Left ventricle myocardium superior (tissue), 1 donor: Measurements from ENCODE around the gene ELOVL6. TPM values are rescaled to one million over a fixed set of nuclear protein-coding genes. Genes with fewer than 3 reads are reported as not detected.

Experiments
- ATAC-seq: fragments of 200-7000 bp; cut with Tn5 transposase; one replicate; pipeline ENCODE4 v1.9.1; 2020; ENCODE audit warnings: mild to moderate bottlenecking, moderate library complexity
- DNase-seq: peaks from one replicate; pipeline ENCODE4 v3.0.0-alpha.2; 2020
- intact Hi-C: fragments of 100-400 bp; cut with micrococcal nuclease; formaldehyde crosslinking; loops from one replicate; pipeline ENCODE4 v1.11.0; 2022
- total RNA-seq: library from RNA; stranded (reverse); fragmentation: NEBNext Ultra II Directional; extraction: Animal tissue kit (Norgen Biotek cat#: 25700); gene quantifications from one replicate; pipeline ENCODE4 v1.2.1, GENCODE V29; 2021
- donor health status: DM: no; HTN: yes; CAD: no; lungs with severe emphysema.

ELOVL6 gene
- total RNA-seq, 1 donor from 2014 or later, result 1.0 TPM

DNA sequence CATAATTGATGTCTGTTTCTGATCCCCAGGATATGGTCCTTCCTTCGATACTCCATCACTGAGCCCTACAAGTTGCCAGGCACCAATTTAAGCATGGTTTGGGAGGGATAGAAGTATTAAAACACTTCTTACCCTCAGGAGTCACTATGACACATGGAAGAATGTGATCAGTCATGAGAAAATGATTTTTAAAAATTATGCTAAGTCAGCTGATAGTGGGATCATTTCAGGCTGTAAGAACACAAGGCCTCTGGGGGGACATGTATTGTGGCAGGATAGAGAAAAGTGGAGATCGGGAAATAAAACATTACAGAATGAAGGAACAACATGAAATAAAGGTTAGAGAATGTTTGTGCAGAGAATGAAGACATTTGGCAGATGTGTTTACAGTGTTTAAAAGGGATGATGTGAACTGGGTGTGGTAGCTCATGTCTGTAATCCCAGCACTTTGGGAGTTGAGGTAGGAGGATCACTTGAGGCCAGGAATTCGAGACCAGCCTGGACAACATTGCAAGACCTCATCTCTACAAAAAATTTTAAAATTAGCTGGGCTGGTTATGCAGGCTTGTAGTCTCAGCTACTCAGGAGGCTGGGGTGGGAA, 64.0 kb downstream of the ELOVL6 start:
- no peak for DNase-seq
- ATAC-seq, result no peak
- intact Hi-C loops, result no loop called here

DNA sequence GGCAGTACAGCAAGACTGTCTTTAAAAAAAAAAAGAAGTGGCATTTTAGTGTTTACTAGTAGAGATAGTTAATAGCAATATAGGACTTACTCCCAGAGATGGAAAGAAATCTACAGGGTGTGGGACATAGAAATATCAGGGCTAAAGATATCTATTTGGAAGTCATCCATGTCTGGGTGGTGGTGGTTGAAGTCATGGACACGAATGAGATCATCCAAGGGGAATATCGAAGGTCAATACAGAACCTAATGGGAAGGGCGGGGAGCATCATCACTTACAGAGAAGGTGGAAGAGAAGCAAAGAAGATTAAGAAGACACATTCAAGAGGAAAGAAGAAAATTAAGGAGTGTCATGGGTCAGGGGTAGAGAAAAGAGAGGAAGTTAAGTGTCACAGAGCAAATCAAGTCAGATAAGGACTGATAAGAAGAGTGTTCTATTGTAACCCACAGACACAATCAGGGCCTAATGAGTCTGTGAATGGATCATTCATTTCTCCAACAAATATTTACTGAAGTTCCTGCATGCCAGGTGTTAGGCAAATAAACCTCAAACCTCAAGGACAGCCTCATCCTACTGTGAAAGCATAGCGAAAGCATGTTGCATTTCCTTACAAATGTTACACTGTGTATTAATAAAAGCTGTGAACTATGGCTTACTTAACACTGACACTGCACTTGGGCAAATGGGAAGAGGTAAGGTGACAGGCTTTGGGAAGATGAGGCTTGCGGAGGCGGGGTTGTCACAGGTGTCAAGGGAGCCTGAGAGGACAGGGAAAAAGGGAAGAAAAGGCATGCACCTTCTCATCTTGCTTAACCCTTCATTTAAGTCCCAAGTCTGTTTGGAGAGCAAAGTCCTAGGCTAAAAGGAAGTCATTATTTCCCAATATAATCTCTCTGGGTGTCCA, 65.3 kb downstream of the ELOVL6 start:
- DNase-seq (no peak), ATAC-seq (no peak)
- intact Hi-C loops, result no loop called here

DNA sequence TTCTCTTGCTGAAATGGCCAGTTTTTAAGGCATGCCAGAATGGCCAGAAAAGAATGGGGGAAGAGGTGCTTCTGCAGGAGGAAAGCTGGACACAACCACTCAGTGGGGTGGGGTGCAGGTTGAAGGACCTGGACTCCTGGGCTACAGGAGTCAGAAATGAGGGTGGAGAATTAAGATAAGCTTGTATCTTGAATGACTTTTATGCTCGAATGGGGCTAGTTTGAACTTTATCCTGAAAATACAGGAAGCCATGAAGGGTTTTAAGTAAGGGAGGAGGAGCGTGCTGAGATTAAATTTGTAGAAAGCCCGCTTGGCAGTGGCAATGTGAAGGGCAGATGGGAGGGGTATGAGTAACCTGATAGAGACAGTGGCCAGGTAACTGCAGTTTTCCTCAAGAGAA, 66.5 kb downstream of the ELOVL6 start:
- intact Hi-C loops, result no loop called here
- no peak for DNase-seq
- no peak for ATAC-seq

DNA sequence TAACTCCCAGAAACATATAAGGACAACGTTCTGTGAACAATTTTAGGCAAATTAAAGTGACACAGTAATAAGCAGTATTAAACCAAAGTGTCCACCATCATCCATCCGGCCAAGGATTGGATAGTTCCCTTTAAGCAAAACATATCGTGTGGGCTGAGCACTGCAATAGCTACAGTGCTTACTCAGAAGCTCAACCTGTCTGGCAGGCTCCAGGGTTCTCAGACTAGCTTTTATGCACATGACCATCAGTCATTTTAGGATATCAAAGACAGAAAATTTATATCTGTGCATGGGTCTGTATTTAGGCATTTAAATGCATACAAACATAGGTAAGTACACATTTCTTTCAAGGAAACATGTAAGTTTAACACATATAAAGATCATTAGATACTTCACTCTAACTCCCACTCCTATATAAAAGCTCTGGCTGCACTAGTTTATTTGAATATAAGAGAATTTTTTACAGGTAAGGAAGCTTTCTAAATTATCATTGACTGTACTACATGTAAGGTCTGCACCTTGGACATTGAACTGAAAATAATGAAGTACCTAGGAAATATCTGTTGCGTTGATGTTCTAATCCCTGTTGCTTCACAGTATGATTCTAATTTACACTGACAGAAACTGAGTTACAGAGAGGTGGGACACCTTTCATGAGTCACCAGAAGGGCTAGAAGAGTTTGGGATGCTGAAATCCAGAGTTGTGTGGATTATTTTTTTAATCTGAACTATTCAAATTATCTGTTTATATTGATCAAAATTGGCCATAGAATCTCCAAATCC, 67.6 kb downstream of the ELOVL6 start:
- no peak for DNase-seq
- intact Hi-C loops, result no loop called here
- ATAC-seq, result no peak

DNA sequence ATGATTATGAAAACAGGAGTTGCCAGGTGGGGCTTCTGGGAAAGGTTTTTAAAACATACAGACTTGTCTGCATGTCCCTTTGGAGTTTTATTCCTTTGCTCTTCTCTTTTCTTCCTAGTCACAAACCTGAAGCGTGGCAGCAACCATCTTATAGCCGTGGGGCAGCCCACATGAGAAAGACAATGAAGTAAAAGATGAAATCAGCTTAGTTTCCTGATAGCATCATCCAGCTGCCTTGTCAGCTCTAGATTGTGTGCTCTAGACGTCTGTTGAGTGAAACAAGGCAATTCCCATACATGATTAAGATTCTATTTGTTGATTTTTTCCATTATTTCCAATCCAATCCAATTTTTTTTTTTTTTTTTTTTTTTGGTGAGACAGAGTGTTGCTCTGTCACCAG, 68.9 kb downstream of the ELOVL6 start:
- intact Hi-C loops, result no loop called here
- ATAC-seq (no peak), DNase-seq (no peak)

DNA sequence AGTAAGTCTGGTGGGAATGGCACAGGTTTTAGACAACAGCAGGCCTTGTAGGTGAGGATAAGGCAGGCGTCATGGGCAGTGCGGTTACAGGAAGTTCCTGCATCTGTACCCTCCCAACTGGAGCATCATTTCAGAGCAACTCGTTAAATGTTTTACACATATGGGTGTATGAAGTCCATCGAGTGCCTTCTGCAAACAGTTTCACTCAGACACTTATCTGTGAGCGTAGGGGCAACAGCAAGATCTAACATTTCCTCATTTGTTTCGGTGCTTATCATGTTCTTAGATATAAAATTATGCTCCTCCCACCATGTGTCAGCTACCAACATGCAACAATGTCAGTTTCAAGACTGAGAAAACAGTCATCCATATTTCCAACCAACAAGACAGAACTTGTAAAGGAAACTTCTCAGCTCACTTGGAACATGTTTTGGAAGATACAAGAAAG, 69.9 kb downstream of the ELOVL6 start:
- no peak for ATAC-seq
- intact Hi-C loops, result no loop called here
- no peak for DNase-seq

DNA sequence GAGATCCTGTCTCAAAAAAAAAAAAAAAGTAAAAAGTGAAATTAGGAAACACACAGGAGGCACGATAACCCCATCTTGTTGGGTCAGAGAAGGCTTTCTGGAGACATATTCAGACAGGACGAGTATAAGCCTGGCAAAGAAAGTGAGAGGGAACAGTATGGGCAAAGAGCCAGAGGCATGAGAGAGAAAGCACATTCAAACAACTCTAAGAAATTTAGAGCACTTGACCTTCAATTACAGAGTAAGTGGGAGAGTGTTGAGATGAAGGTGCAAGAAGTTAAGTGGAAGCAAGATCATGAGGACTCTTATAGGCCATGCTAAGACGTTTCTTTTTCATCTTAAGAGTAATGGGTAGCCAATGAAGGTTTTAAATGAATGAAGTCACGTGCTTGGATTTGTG, 70.4 kb downstream of the ELOVL6 start:
- no peak for DNase-seq
- ATAC-seq, result no peak
- intact Hi-C loops, result no loop called here

DNA sequence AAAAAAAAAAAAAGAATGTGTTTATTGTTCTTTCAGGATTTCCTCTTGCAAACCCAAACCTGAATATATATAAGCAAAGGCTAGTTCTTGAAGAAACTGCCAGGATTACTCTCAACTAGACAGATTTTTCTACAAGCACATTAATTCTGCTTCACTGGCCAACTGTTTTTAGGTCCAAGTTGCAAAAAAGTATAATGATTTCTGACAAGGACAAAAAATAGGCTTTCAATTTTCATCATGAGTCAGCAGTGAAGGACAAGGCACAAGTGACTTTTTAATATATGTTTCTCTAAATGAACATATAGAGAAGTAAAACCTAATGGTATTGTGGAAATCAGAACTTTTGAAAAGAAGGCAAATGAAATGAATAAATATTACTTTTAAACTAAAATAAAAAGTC, 73.7 kb downstream of the ELOVL6 start:
- intact Hi-C loops, result no loop called here
- no peak for ATAC-seq
- DNase-seq, result no peak

DNA sequence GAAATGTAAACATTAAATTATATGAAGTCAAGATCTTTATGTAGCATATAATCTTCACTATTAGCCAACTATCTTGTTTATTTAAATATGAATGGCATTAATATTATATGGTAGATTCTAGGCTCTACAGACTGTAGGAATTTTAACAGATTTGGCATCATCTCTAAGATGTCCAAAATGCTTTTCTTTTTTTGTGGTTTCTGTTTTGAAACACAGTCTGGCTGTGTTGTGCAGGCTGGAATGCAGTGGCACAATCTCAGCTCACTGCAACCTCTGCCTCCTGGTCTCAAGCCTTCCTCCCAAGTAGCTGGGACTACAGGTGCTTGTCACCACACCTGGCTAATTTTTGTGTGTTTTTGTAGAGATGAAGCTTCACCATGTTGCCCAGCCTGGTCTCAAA, 76.2 kb downstream of the ELOVL6 start:
- intact Hi-C loops, result no loop called here
- ATAC-seq (no peak), DNase-seq (no peak)

DNA sequence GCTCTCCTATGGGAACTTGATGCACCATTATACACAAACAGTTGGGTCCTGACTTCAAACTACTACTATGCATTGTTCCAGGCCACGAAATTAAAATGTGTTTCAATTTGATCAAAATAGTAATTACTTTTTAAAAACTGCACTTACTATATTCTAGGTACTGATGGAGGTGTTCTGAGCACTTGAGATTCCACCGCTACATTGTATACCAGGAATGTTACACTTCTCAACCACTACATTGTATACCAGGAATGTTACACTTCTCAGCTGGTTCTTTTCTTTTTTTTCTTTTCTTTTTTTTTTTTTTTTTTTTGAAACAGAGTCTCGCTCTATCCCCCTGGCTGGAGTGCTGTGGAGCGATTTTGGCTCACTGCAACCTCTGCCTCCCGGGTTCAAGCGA, 77.9 kb downstream of the ELOVL6 start:
- DNase-seq (no peak), ATAC-seq (no peak)
- intact Hi-C loops, result no loop called here

DNA sequence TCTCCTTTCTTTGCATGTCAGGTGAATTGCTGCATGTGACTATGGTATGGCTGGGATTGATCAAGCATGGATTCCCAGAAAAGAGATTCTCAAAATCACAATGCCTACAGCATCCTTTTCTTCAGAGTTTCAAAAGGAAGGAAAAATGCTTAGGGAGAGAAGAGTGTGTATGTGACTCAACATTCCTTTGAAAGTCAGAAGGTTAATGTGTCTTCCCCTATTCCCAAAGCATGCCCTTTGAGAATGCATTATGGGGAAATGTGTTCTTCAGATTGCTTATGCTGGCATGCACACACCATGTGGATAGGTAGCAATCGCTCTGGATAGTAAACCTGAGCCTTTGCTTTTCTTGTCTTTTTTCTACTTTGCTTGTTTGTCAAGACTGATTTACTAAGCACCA, 78.5 kb downstream of the ELOVL6 start:
- intact Hi-C loops, result no loop called here
- DNase-seq (no peak), ATAC-seq (no peak)

DNA sequence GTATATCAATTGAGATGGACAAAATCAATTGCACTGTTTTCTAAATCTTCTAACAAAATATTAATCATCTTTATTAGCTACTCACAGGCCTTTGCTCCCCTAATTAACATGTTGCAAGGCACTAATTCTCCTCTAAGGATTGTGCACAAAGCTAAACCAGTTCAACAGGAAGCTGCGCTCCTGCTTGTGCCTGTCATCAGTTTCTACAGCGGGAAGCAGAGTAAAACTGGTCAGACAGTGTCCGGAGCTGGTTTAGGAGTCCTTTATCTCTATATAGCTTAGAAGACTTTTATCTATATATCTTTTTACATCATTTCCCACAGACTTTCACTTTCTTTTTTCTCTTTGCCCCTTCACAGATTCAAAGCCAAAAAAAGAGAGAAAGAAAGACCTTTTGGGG, 79.1 kb downstream of the ELOVL6 start:
- ATAC-seq (no peak), DNase-seq (no peak)
- intact Hi-C loops, result no loop called here

DNA sequence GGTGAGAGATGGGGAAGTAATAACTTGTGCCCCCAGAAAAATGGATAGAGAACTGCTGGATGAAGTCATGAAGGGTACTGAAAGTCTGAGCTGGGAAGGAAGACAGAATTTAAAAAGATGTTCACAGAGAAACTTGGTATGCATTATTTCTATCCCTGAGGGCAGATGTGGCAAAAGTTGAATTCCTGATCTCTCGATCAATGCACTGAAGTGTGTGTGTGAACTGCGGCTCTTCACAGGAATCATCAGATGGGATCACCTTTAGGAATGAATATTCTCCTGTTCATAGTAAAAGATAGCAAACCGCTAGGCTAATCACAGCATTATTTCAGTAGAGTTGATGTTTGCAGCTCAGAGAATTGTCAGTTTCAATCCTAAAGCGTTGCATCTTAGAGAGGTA, 86.4 kb downstream of the ELOVL6 start:
- intact Hi-C loops, result no loop called here
- ATAC-seq (no peak), DNase-seq (no peak)

DNA sequence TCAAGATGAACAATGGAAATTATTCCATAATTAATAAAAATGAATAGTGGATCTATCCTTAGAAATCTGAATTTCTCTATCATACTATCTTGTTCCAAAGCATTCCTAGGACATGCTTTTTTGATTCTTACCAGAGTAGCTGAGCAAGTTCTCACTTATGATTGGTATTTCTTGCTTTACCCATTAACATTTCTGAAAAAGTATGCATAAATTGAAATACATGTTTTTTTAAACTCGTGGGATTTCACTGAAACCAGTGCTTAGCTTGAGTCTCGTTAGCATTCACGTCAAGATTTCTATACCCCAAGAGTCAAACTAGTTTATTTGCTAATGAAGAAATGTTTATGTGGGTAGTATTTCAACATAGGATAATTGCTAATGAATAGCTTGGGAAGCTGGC, 89.0 kb downstream of the ELOVL6 start:
- no peak for DNase-seq

DNA sequence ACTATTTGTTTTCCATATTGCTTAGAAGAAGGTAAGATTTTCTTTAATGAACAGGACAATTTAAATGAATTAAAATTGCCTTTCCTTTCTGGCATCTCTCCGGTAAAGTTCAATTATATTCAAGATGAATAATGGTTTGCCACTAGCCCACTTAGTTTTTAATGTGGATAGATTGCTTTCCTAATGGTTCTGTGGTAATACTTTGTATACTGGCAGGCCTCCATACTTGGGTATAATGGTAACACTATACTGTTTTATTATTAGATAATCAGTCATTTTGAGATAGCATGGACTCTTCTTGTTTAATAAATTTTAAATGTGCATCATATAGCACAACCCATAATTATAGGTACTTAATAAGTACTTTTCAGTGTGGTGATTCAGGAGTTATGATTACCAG, 89.5 kb downstream of the ELOVL6 start:
- intact Hi-C loops, result no loop called here
- ATAC-seq, result no peak
- no peak for DNase-seq

More for the DNA sequence above, 89.0 kb downstream of the ELOVL6 start:
- no peak for ATAC-seq
- intact Hi-C loops, result no loop called here

DNA sequence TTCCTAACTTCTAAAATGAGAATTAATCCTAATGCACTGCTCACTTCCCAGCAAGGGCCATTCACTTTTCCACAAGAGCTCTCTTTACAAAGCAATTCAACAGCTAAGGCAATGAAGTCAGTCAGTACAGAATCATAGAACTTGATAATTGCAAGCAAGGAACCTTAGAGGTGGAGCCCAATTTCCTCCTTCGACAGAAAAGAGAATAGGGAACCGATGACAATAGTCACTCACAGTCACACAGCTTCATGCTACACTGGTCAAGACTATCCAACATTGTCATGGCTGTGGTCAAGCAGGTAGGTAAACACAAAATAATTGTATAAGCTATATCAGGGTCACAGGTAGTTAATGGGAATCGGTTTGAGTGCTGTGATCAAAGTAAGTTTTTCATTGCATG, 90.0 kb downstream of the ELOVL6 start:
- DNase-seq (no peak), ATAC-seq (no peak)
- intact Hi-C loops, result no loop called here

DNA sequence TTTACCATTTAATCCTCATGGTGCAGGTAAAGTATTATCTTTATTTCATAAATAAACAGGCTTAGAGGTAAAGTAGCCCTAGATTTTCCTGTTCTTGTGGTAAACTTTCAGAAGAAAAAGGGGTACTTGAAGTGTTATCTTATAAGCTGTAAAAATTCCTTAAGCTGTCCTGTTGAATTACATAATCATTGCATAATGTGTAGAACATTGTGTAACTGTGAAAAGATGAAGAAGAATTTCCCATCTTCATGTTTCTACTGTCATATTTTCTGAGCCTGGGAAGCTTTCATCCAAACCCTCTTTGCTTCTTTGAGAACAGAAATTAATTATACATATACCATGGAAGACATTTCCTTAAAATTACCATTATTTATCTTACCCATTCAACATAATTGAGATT, 90.5 kb downstream of the ELOVL6 start:
- intact Hi-C loops, result no loop called here
- DNase-seq, result no peak
- ATAC-seq, result no peak

DNA sequence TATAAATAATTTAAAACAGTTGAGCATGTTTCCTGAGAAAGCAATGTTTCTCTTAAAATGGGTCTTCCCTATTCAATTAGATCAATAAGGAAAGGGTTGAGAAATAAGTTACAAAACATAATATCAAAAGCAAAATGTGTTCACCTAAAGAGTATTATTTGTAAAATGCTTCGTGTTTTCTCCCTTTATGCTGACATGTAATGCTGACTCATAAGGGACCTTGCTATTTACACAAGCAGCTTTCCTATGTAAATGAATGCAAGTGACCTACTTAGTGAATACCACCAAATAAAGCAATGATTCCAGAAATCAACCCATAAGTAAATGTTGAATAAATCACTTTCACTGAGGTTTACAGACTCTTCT, 91.5 kb downstream of the ELOVL6 start:
- ATAC-seq, result no peak
- intact Hi-C loops, result no loop called here
- no peak for DNase-seq

DNA sequence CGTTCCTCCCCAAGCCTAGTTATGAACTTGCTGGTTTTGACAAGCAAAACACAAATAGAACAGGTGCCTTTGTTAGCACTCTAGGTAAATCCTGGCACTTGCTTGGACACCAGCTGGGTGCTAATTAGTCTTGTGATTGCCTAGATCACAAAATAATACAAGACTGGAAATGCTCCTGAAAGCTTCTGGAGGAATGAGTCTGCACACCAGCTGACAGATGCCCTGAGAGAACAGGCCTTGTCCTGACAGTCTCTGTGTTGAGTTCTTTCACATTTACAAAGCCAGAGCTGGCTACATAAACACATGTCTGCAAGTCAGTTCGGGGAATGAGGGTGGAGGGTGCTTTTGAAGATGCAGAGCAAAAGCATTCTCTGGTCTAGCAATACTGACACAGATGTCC, 93.8 kb downstream of the ELOVL6 start:
- intact Hi-C loops, result no loop called here
- ATAC-seq, result no peak

DNA sequence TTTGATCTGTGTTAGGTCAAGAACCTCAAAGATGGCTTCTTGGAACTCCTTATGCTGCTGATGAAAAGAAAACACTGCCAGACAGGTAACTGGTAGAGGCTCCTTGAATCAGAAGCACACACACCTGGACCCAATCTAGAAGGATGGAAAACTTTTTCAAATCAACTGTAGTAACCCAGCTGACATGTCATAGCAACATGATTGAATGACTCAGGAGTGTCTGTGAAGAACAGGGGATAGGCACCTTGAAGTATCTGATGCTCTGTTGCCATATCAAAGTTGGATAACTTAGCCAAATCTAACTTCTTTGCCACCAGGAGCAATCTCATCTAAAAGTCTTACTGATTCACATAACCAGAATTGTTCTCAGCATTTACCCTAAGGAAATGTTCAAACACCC, 98.8 kb downstream of the ELOVL6 start:
- intact Hi-C loops, result no loop called here
- ATAC-seq (no peak), DNase-seq (no peak)

More for the DNA sequence above, 93.8 kb downstream of the ELOVL6 start:
- DNase-seq, result no peak
